H1 (cell line): ENCODE measurements around the gene RDH14. TPM values are rescaled to one million over a fixed set of nuclear protein-coding genes. Genes with fewer than 3 reads are reported as not detected.

Experiments
- POU5F1 ChIP-seq: IDR thresholded peaks from 2 replicates; pipeline ENCODE4 v1.6.1; 2011; ENCODE audit warnings: low read depth, mild to moderate bottlenecking, low read length, moderate library complexity
- RAD21 ChIP-seq, 2 experiments: IDR thresholded peaks in 1 of 2; conservative IDR thresholded peaks in 1 of 2; 2 replicates each; pipeline ENCODE4 v1.6.1; 2011; ENCODE audit warnings: low read depth in 2 of 2, low read length in 2 of 2, improper control_type of control experiment in 1 of 2, inconsistent platforms in 1 of 2, mild to moderate bottlenecking in 1 of 2, moderate library complexity in 1 of 2
- TAF1 ChIP-seq: IDR thresholded peaks from 2 replicates; pipeline ENCODE4 v1.6.1; 2011; ENCODE audit warnings: mild to moderate bottlenecking, low read depth, low read length
- polyA plus RNA-seq, 7 experiments: library from polyadenylated mRNA; depleted of rRNA in 3 of 7; stranded (reverse) in 5 of 7; unstranded in 2 of 7; fragments of >200 nt in 5 of 7; fragments of 200-250 nt in 2 of 7; gene quantifications; 1 replicate in 5 of 7; 2 replicates in 1 of 7; 4 replicates in 1 of 7; pipeline versions ENCODE4 v1.2.1 to v1.2.3, GENCODE V29; 2011 to 2013; ENCODE audit warnings: missing spikeins in 2 of 7, mixed read lengths in 2 of 7
- total RNA-seq: library from RNA; stranded (reverse); fragmentation: NEBNext Ultra II Directional; extraction: Animal tissue kit (Norgen Biotek cat#: 25700); gene quantifications from 2 replicates; pipeline ENCODE4 v1.2.1, GENCODE V29; 2021

RDH14 gene
- total and polyA plus RNA-seq, 2 of the 8 experiments (the other 6 are each of a cell fraction or from before 2014, with no cell fraction given): 14.7 to 23.6 TPM

DNA sequence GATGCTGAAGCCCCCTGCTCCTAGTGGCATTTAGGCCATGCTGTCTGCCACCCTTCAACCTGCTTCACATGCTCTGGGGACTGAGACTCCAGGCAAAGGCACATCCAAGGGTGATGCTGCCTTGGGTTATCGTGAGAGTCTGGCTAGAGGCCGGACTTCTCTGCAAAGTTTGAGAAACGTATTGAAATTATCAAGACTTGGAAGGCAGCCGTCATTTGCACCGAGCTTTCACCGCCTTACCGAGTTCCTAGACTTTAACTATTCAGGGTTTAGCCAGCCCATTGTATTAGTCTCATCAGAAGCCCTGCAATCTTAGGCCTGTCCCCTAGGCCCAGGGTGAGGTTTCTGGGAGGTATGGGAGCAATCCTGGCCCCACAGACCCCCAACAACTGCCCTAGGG is 34.0 kb downstream of the RDH14 start (continued):
- TF ChIP-seq POU5F1: no peak
- no peak for TF ChIP-seq TAF1
- no peak for TF ChIP-seq RAD21 (IDR thresholded peaks at IDR 0.05 in 1 of 2, conservative IDR thresholded peaks at IDR 0.05 in 1 of 2; ENCODE audit: low read depth in 2 of 2, low read length in 2 of 2)
